ENCODE results near the gene KRT80.

DNA sequence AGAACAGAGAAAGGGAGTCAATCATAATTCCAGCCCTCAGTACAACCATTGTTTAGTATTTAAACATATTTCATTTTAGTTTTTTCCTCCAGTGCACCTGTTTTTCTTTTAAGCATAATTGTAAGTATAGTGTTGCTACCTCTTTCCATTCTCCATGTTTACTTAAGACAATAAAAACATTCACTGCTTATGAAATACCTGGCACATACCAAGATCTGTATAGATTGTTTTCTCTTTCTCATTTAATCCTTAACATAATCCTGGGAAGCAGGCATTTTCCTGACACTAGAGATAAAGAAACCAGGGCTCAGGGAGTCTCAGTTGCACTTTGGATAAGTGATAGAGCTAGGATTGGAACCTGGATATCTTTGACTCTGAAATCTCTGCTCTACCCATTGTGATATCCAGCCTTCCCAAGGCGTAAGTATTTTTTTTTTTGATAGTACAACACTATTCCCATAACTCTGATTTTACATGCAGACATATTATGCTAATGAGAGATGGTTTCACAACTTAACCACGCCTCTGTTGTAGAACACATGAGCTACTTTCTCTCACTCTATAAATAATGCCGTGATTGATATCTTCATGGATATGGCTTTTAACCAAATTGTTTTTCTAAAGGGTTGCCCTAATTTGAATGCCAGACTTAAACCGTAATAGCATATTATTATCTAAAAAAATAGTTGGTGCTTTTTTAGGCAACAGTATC is 29.4 kb upstream of the KRT80 start:
- TF ChIP-seq CTCF (IDR thresholded peaks at IDR 0.05), result no peak
- TF ChIP-seq POLR2AphosphoS5 (IDR thresholded peaks at IDR 0.05), result no peak

Data from suprapubic skin (tissue), 3 donors.